GM21619 (cell line): ENCODE data around the gene CEP85.
A peak's percentile ranks its signal among the peaks of the same experiment; 100 is the strongest.
"Not testable (repeated sequence)": the region's sequence is repeated elsewhere in the genome, so short reads cannot be mapped to it uniquely, and the experiment has no call there.

Experiments used
- ATAC-seq: cut with Tn5 transposase; IDR thresholded peaks from one replicate; pipeline ENCODE4 v1.9.1; 2021; ENCODE audit not compliant: unreplicated experiment

The CEP85 gene

GRCh38 chr1:26220199-26220912, 13.6 kb upstream of the CEP85 start:
- no peak for ATAC-seq

- ATAC-seq: no peak
Measured at GRCh38 chr1:26221094-26221493, 12.9 kb upstream of the CEP85 start.

- no peak for ATAC-seq
Measured at GRCh38 chr1:26224606-26225005, 9.4 kb upstream of the CEP85 start.

- no peak for ATAC-seq
Measured at GRCh38 chr1:26225033-26225831, 8.8 kb upstream of the CEP85 start.

GRCh38 chr1:26230682-26231081, 3.3 kb upstream of the CEP85 start:
- ATAC-seq: not testable (repeated sequence)

- peak; percentile 3 for ATAC-seq
Measured at GRCh38 chr1:26234644-26235370, 807 bp downstream of the CEP85 start.

GRCh38 chr1:26237230-26237966, 3.4 kb downstream of the CEP85 start:
- ATAC-seq: no peak

GRCh38 chr1:26239936-26240335, 5.9 kb downstream of the CEP85 start:
- no peak for ATAC-seq

- no peak for ATAC-seq
Measured at GRCh38 chr1:26252718-26253117, 18.7 kb downstream of the CEP85 start.

GRCh38 chr1:26254404-26254803, 20.4 kb downstream of the CEP85 start:
- ATAC-seq: no peak

- ATAC-seq: no peak
Measured at GRCh38 chr1:26257222-26257621, 23.2 kb downstream of the CEP85 start.

- ATAC-seq: no peak
Measured at GRCh38 chr1:26259005-26259404, 25.0 kb downstream of the CEP85 start.

- ATAC-seq: no peak
Measured at GRCh38 chr1:26259578-26259977, 25.6 kb downstream of the CEP85 start.

- no peak for ATAC-seq
Measured at GRCh38 chr1:26263212-26263611, 29.2 kb downstream of the CEP85 start.

GRCh38 chr1:26265405-26265804, 31.4 kb downstream of the CEP85 start:
- no peak for ATAC-seq

GRCh38 chr1:26268290-26269197, 34.5 kb downstream of the CEP85 start:
- no peak for ATAC-seq

GRCh38 chr1:26269198-26269550, 35.2 kb downstream of the CEP85 start:
- ATAC-seq: no peak

GRCh38 chr1:26274801-26275425, 40.9 kb downstream of the CEP85 start:
- no peak for ATAC-seq

- ATAC-seq: peak; percentile 34
Measured at GRCh38 chr1:26275580-26276431, 41.8 kb downstream of the CEP85 start.
